Measurements from ENCODE around the gene SUGT1.
A peak's percentile ranks its signal among the peaks of the same experiment; 100 is the strongest.

SUGT1 gene

DNA sequence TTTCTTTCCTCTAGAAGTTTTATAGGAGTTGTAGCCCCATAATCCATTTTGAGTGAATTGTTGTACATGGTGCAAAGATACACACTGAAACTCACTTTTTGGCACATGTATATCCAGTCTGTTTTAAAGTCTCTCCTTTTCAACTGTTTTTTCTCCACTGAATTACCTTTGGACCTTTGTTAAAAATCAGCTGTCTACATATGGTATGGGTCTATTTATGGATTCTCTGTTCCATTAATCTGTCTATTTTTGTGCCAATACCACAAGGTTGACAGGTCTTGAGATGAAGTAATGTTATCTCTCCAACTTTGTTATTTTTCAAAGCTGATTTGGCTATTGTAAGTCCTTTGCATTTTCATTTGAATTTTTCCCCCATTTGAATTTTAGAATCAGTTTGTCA, 5.7 kb upstream of the SUGT1 start:
- H3K4me1 ChIP-seq (ENCODE audit: insufficient read depth, low read length, poor library complexity, severe bottlenecking), result peaks cover 11% of the 10 kb centered on the region
- H3K36me3 ChIP-seq (ENCODE audit: insufficient read depth, low read length), result peaks cover 19% of the 10 kb centered on the region; the same call in 1 of the 2 replicates
- no peaks in the 10 kb centered on the region for H3K27me3 ChIP-seq (ENCODE audit: insufficient read depth, low read length, poor library complexity, severe bottlenecking)
- H4K20me1 ChIP-seq (ENCODE audit: insufficient read depth, low read length, poor library complexity, severe bottlenecking), result no peaks in the 10 kb centered on the region
- H3K79me2 ChIP-seq (ENCODE audit: insufficient read depth, low read length), result peaks cover 26% of the 10 kb centered on the region
- no peak overlapping the region for H3K9ac ChIP-seq (ENCODE audit: low read depth, low read length, poor library complexity, severe bottlenecking)
- no peak overlapping the region for H3K4me3 ChIP-seq (ENCODE audit: low read length, poor library complexity, severe bottlenecking)
- no peaks in the 10 kb centered on the region for H3K9me2 ChIP-seq (replicated peaks; ENCODE audit: low read depth, low read length)
- no peak for TF ChIP-seq EZH2phosphoT487 (IDR thresholded peaks at IDR 0.05; ENCODE audit: borderline replicate concordance)
- TF ChIP-seq, protein P1, sequence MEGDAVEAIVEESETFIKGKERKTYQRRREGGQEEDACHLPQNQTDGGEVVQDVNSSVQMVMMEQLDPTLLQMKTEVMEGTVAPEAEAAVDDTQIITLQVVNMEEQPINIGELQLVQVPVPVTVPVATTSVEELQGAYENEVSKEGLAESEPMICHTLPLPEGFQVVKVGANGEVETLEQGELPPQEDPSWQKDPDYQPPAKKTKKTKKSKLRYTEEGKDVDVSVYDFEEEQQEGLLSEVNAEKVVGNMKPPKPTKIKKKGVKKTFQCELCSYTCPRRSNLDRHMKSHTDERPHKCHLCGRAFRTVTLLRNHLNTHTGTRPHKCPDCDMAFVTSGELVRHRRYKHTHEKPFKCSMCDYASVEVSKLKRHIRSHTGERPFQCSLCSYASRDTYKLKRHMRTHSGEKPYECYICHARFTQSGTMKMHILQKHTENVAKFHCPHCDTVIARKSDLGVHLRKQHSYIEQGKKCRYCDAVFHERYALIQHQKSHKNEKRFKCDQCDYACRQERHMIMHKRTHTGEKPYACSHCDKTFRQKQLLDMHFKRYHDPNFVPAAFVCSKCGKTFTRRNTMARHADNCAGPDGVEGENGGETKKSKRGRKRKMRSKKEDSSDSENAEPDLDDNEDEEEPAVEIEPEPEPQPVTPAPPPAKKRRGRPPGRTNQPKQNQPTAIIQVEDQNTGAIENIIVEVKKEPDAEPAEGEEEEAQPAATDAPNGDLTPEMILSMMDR (conservative IDR thresholded peaks at IDR 0.05; ENCODE audit: low read length), result no peak
- no peaks in the 10 kb centered on the region for H3K9me3 ChIP-seq (ENCODE audit: insufficient read depth, low read depth, low read length)
- no peak overlapping the region for H3K4me2 ChIP-seq (ENCODE audit: low read depth, low read length, poor library complexity, severe bottlenecking)
- H2AFZ ChIP-seq (ENCODE audit: low read length), result no peak overlapping the region
- H3F3A ChIP-seq (ENCODE audit: low read depth), result no peaks in the 10 kb centered on the region

DNA sequence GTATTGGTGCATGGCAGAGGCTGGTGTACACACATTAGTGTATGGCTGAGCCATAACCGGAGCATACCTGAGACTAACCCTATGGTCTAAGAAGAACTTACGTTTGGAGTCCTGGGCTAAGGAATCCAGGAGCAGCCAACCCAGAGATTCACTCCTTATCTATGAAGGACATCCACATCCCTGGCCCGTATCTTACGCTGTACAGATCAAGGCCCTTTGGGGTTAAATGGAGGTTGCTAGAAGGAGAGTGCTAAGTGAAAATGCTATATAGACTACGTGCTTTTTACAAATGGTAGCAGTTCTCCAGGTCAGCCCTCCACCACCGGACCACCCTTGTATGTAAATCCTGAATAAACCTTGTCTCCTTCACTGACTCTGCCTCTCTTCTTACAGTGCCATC, 1.9 kb upstream of the SUGT1 start:
- H3K4me2 ChIP-seq (ENCODE audit: low read depth, low read length, poor library complexity, severe bottlenecking), result peak overlapping the region; percentile 80
- peaks cover 16% of the 10 kb centered on the region for H4K20me1 ChIP-seq (ENCODE audit: insufficient read depth, low read length, poor library complexity, severe bottlenecking)
- no peaks in the 10 kb centered on the region for H3K9me3 ChIP-seq (ENCODE audit: insufficient read depth, low read depth, low read length)
- peak overlapping the region; percentile 96 for H3K9ac ChIP-seq (ENCODE audit: low read depth, low read length, poor library complexity, severe bottlenecking)
- no peaks in the 10 kb centered on the region for H3F3A ChIP-seq (ENCODE audit: low read depth)
- no peaks in the 10 kb centered on the region for H3K9me2 ChIP-seq (replicated peaks; ENCODE audit: low read depth, low read length)
- H3K36me3 ChIP-seq (ENCODE audit: insufficient read depth, low read length), result peaks cover 8% of the 10 kb centered on the region; the same call in 1 of the 2 replicates
- TF ChIP-seq, protein P1 (conservative IDR thresholded peaks at IDR 0.05; ENCODE audit: low read length), result no peak
- no peak for TF ChIP-seq EZH2phosphoT487 (IDR thresholded peaks at IDR 0.05; ENCODE audit: borderline replicate concordance)
- H2AFZ ChIP-seq (ENCODE audit: low read length), result no peak overlapping the region
- no peaks in the 10 kb centered on the region for H3K27me3 ChIP-seq (ENCODE audit: insufficient read depth, low read length, poor library complexity, severe bottlenecking)
- H3K79me2 ChIP-seq (ENCODE audit: insufficient read depth, low read length), result peaks cover 56% of the 10 kb centered on the region
- H3K4me1 ChIP-seq (ENCODE audit: insufficient read depth, low read length, poor library complexity, severe bottlenecking), result peaks cover 34% of the 10 kb centered on the region
- H3K4me3 ChIP-seq (ENCODE audit: low read length, poor library complexity, severe bottlenecking), result peak overlapping the region; percentile 97

DNA sequence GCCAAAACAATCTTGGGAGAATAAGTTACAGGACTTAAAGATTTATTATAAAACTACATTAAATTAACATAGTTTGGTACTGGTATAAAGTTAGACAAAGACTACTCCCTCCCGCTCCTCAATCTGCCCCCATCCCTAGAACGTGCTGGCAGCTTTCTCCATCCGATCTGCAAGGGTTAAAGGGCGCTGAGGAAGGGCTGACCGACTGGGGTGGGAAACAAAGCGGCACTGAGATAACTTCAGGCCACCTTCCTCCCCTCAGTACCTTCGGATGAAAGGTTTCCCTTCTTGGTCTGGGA, 790 bp upstream of the SUGT1 start:
- peaks cover 8% of the 10 kb centered on the region; the same call in 1 of the 2 replicates for H3K36me3 ChIP-seq (ENCODE audit: insufficient read depth, low read length)
- H4K20me1 ChIP-seq (ENCODE audit: insufficient read depth, low read length, poor library complexity, severe bottlenecking), result peaks cover 27% of the 10 kb centered on the region
- no peak for TF ChIP-seq EZH2phosphoT487 (IDR thresholded peaks at IDR 0.05; ENCODE audit: borderline replicate concordance)
- TF ChIP-seq, protein P1 (conservative IDR thresholded peaks at IDR 0.05; ENCODE audit: low read length), result no peak
- H3F3A ChIP-seq (ENCODE audit: low read depth), result no peaks in the 10 kb centered on the region
- H3K4me2 ChIP-seq (ENCODE audit: low read depth, low read length, poor library complexity, severe bottlenecking), result peak overlapping the region; percentile 80
- peaks cover 45% of the 10 kb centered on the region for H3K4me1 ChIP-seq (ENCODE audit: insufficient read depth, low read length, poor library complexity, severe bottlenecking)
- no peaks in the 10 kb centered on the region for H3K27me3 ChIP-seq (ENCODE audit: insufficient read depth, low read length, poor library complexity, severe bottlenecking)
- H3K79me2 ChIP-seq (ENCODE audit: insufficient read depth, low read length), result peaks cover 68% of the 10 kb centered on the region
- H3K9me2 ChIP-seq (replicated peaks; ENCODE audit: low read depth, low read length), result no peaks in the 10 kb centered on the region
- peak overlapping the region; percentile 97 for H3K4me3 ChIP-seq (ENCODE audit: low read length, poor library complexity, severe bottlenecking)
- H2AFZ ChIP-seq (ENCODE audit: low read length), result peak overlapping the region; percentile 95
- H3K9ac ChIP-seq (ENCODE audit: low read depth, low read length, poor library complexity, severe bottlenecking), result peak overlapping the region; percentile 96
- no peaks in the 10 kb centered on the region for H3K9me3 ChIP-seq (ENCODE audit: insufficient read depth, low read depth, low read length)

Data from Loucy (cell line).